GM12892 (cell line): ENCODE data around the gene ITSN1.

Experiments
- POLR2A ChIP-seq: IDR thresholded peaks from 2 replicates; pipeline ENCODE4 v1.6.1; 2011; ENCODE audit warnings: low read depth, low read length, control low read depth
- POLR2AphosphoS5 ChIP-seq: IDR thresholded peaks from 2 replicates; pipeline ENCODE4 v1.6.1; 2011; ENCODE audit warnings: low read depth, low read length, control low read depth
- TAF1 ChIP-seq: IDR thresholded peaks from 2 replicates; pipeline ENCODE4 v1.6.1; 2011; ENCODE audit warnings: low read depth, mild to moderate bottlenecking, control low read depth, low read length, borderline replicate concordance

DNA sequence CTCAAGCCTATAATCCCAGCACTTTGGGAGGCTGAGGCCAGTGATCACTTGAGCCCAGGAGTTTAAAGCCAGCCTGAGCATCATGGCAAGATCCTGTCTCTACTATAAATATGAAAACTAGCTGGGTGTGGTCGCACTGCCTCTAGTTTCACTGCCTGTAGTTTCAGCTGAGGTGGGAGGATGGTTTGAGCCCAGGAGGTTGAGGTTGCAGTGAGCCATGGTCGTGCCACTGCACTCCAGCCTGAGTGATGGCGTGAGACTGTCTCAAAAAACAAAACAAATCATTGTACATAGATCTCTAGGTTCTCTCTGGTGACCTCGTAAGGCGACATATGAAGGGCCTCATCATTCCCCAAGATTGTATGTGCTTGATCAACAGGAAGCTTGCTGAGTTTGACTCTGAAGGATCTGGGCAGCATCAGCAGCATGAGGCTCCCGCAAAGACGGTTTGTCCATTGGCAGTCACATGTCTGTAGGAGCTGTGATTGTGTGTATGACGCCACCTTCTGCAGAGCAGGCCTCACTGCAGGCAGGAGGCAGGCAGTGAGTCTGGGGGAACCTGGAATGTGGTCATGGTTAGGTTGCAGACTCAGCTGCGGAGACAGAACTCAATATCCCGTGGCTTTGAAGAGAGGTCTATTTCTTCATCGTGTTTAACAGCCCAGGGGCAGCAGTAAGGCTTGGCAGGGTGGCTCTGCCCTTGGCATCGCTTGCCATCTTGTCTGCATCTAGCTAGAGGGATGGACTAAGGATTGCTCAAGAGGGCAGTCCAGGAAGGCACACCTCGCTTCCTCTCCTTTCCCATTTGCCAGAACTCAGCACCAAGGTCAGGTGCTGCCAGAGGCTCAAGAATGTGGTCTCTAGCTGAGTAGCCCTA, 259.3 kb downstream of the ITSN1 start:
- TF ChIP-seq POLR2A (no peak), POLR2AphosphoS5 (no peak), TAF1 (no peak)
